Upper lobe of left lung (tissue), 6 donors: Measurements from ENCODE around the gene IL1R1. TPM values are rescaled to one million over a fixed set of nuclear protein-coding genes. Genes with fewer than 3 reads are reported as not detected.

Experiments used
- ATAC-seq, 2 donors: fragments of 200-7000 bp; cut with Tn5 transposase; one replicate each; pipeline ENCODE4 v1.9.1; 2022; ENCODE audit warnings: mild to moderate bottlenecking in 2 of 2, moderate library complexity in 2 of 2; ENCODE audit not compliant: low FRiP score in 2 of 2
- DNase-seq, 2 donors: peaks; one replicate each; pipeline ENCODE4 v3.0.0-alpha.2; 2019 to 2020
- H3K27ac ChIP-seq, 4 donors: fragments of 200-600 bp; sonication (generic); one replicate each; pipeline ENCODE4 v1.5.1; 2016 to 2019
- H3K27me3 ChIP-seq, 4 donors: fragments of 200-600 bp; sonication (generic); one replicate each; pipeline ENCODE4 v1.5.1; 2017 to 2019
- H3K36me3 ChIP-seq, 4 donors: fragments of 200-600 bp; sonication (generic); one replicate each; pipeline ENCODE4 v1.5.1; 2016 to 2019
- H3K4me1 ChIP-seq, 4 donors: fragments of 200-600 bp; sonication (generic); one replicate each; pipeline ENCODE4 v1.5.1; 2018 to 2019
- H3K4me3 ChIP-seq, 4 donors: fragments of 200-600 bp; sonication (generic); one replicate each; pipeline ENCODE4 v1.5.1; 2017 to 2019; ENCODE audit warnings: mild to moderate bottlenecking in 2 of 4, moderate library complexity in 1 of 4
- H3K9me3 ChIP-seq, 4 donors: fragments of 200-600 bp; sonication (generic); one replicate each; pipeline ENCODE4 v1.5.1; 2018 to 2019
- CTCF ChIP-seq, 6 experiments: fragments of 450-650 bp in 4 of 6; fragments of 200-600 bp in 2 of 6; sonication (generic) in 2 of 6; IDR thresholded peaks; one replicate each; pipeline ENCODE4 v1.5.1; 2016 to 2019; ENCODE audit warnings: antibody characterized with exemption in 6 of 6
- EP300 ChIP-seq, 4 donors: sonication (generic); formaldehyde crosslinking; IDR thresholded peaks; one replicate each; pipeline ENCODE4 v1.5.1; 2017; ENCODE audit warnings: antibody characterized with exemption in 4 of 4, control low read depth in 2 of 4
- POLR2A ChIP-seq, 4 donors: fragments of 450-650 bp; IDR thresholded peaks; one replicate each; pipeline ENCODE4 v1.5.1; 2016 to 2017; ENCODE audit warnings: antibody characterized with exemption in 4 of 4, mild to moderate bottlenecking in 2 of 4
- POLR2AphosphoS5 ChIP-seq, 2 donors: sonication (generic); formaldehyde crosslinking; IDR thresholded peaks; one replicate each; pipeline ENCODE4 v1.5.1; 2017; ENCODE audit warnings: antibody characterized with exemption in 2 of 2
- WGBS, 2 donors: methylation state at CpG; one replicate each; pipeline ENCODE4 v1.1.5; 2017 to 2018; 5-methylcytosine and 5-hydroxymethylcytosine counted together
- total RNA-seq, 6 donors: library from RNA; depleted of rRNA in 4 of 6; stranded (reverse); fragments of >200 nt in 4 of 6; gene quantifications; one replicate each; pipeline versions ENCODE4 v1.1.0 to v1.2.1, GENCODE V29; 2016 to 2021
- donor health status: DM: no; HTN: no; CAD: no; lungs with moderate emphysema.
- donor health status: DM: no; HTN: yes; CAD: no; lungs with severe emphysema.

Gene IL1R1
- 100 to 1,000 TPM in 3 of 6 donors, 10 to 100 TPM in 3; 48.2 to 148 (median 111) TPM for total RNA-seq

GRCh38 chr2:102141970-102142828 is at the start of gene IL1R1:
Gene IL1R1, plus strand, starts transcription at chr2:102142746. Its CDS starts 14,979 bp downstream, at chr2:102157725.
- Histone ChIP-seq H3K36me3 (peaks cover 0 to 27% (median 10%) of the 10 kb centered on the region in 4 donors), H3K4me1 (peaks cover 25 to 48% (median 41%) of the 10 kb centered on the region in 4 donors), H3K27me3 (no peaks in the 10 kb centered on the region), H3K4me3 (peak within 1 kb of the TSS; percentile 37 to 75 (median 62)), H3K9me3 (peaks cover 0 to 23% (median 5%) of the 10 kb centered on the region in 4 donors), H3K27ac (peak within 1 kb of the TSS; percentile 95 to 98 (median 96))
- DNase-seq (peak; percentile 82 to 96), ATAC-seq (peak; percentile 86 to 95)
- TF ChIP-seq POLR2A (IDR thresholded peaks at IDR 0.05) (peak in 2 of 4 donors; percentile 81 to 91), POLR2AphosphoS5 (IDR thresholded peaks at IDR 0.05) (peak; percentile 13 to 57), EP300 (IDR thresholded peaks at IDR 0.05) (no peak), CTCF (IDR thresholded peaks at IDR 0.05) (peak in 1 of 6 experiments; percentile 26)
- 11 to 21% methylated on average over 19 to 28 of the region's 65 CpGs for WGBS, 2 donors

GRCh38 chr2:102093662-102094061 is 48.9 kb upstream of the IL1R1 start:
- no peaks in the 10 kb centered on the region for H3K9me3 ChIP-seq
- no peak for ATAC-seq
- WGBS, 2 donors, result 95 to 96% methylated on average over 13 of the region's 13 CpGs

GRCh38 chr2:102094917-102095316 is 47.6 kb upstream of the IL1R1 start:
- 46% methylated on average over 4 of the region's 4 CpGs for WGBS, 2 donors
- Histone ChIP-seq H3K9me3 (no peaks in the 10 kb centered on the region), H3K27ac (peak overlapping the region in 2 of 4 donors; percentile 27 to 80), H3K36me3 (no peaks in the 10 kb centered on the region), H3K4me1 (peaks cover 8 to 21% (median 10%) of the 10 kb centered on the region in 4 donors), H3K4me3 (no peak overlapping the region), H3K27me3 (no peaks in the 10 kb centered on the region)
- DNase-seq, result peak in 1 of 2 donors; percentile 64
- TF ChIP-seq POLR2A (IDR thresholded peaks at IDR 0.05), result no peak
- no peak for TF ChIP-seq CTCF (IDR thresholded peaks at IDR 0.05)
- peak in 3 of 4 donors; percentile 84 to 95 (median 92) for TF ChIP-seq EP300 (IDR thresholded peaks at IDR 0.05)
- TF ChIP-seq POLR2AphosphoS5 (IDR thresholded peaks at IDR 0.05), result peak; percentile 96 to 99
- ATAC-seq, result peak; percentile 57 to 83

More at GRCh38 chr2:102093662-102094061, 48.9 kb upstream of the IL1R1 start:
- DNase-seq, result peak in 1 of 2 donors; percentile 66
- Histone ChIP-seq H3K4me3 (no peak overlapping the region), H3K27me3 (no peaks in the 10 kb centered on the region), H3K27ac (no peak overlapping the region), H3K36me3 (no peaks in the 10 kb centered on the region), H3K4me1 (peaks cover 8 to 21% (median 10%) of the 10 kb centered on the region in 4 donors)
- TF ChIP-seq EP300 (IDR thresholded peaks at IDR 0.05) (no peak), POLR2AphosphoS5 (IDR thresholded peaks at IDR 0.05) (no peak), POLR2A (IDR thresholded peaks at IDR 0.05) (no peak), CTCF (IDR thresholded peaks at IDR 0.05) (no peak)

GRCh38 chr2:102096103-102096502 is 46.4 kb upstream of the IL1R1 start:
- Histone ChIP-seq H3K36me3 (no peaks in the 10 kb centered on the region), H3K4me3 (no peak overlapping the region), H3K4me1 (peaks cover 8 to 25% (median 11%) of the 10 kb centered on the region in 4 donors), H3K27me3 (no peaks in the 10 kb centered on the region), H3K9me3 (no peaks in the 10 kb centered on the region), H3K27ac (peak overlapping the region; percentile 27 to 80 (median 28))
- ATAC-seq, result no peak
- WGBS, 2 donors, result 59 to 68% methylated on average over 5 of the region's 5 CpGs
- no peak for DNase-seq
- TF ChIP-seq POLR2AphosphoS5 (IDR thresholded peaks at IDR 0.05), result no peak
- no peak for TF ChIP-seq POLR2A (IDR thresholded peaks at IDR 0.05)
- TF ChIP-seq CTCF (IDR thresholded peaks at IDR 0.05), result no peak
- TF ChIP-seq EP300 (IDR thresholded peaks at IDR 0.05), result no peak
